Endothelial cell of umbilical vein (primary cell): ENCODE data around the gene DNAJC6. TPM values are rescaled to one million over a fixed set of nuclear protein-coding genes. Genes with fewer than 3 reads are reported as not detected.

Experiments
- BruUV-seq: library from RNA; stranded (reverse); fragments of 400-500 nt; replicated peaks from 2 replicates; lab custom pipeline; 2021; lab: Mats Ljungman, UMichigan
- CTCF ChIA-PET: fragments of 300-600, 350-600 bp; sonication (Branson Sonifier 250); formaldehyde crosslinking; loops from one replicate; lab custom pipeline; 2021; ENCODE audit warnings: antibody characterized with exemption, inconsistent platforms; lab: Charles Lee
- POLR2A ChIA-PET: fragments of 300-600, 350-600 bp; sonication (Branson Sonifier 250); formaldehyde crosslinking; loops from one replicate; lab custom pipeline; 2021; ENCODE audit warnings: antibody characterized with exemption, inconsistent platforms; lab: Charles Lee
- DNase-seq: peaks from one replicate; pipeline ENCODE4 v3.0.0-alpha.2; 2011; ENCODE audit warnings: low read depth, low spot score
- FAIRE-seq: peaks from 2 replicates; lab custom pipeline; 2011; peaks lifted over from hg19 to GRCh38; lab: Jason Lieb, UNC
- H2AFZ ChIP-seq: 2 replicates; pipeline ENCODE4 v1.6.0; 2012; ENCODE audit warnings: low read depth, low read length, control low read depth, inconsistent platforms
- H3K27ac ChIP-seq: 2 replicates; pipeline ENCODE4 v1.5.1; 2011; ENCODE audit warnings: low read depth, mild to moderate bottlenecking, control low read depth, low read length, moderate library complexity; ENCODE audit not compliant: insufficient read depth
- H3K27me3 ChIP-seq, 2 experiments: 2 replicates each; pipeline versions ENCODE4 v1.6.0 to v1.6.1; 2011; ENCODE audit warnings: low read length in 2 of 2, mixed read lengths in 1 of 2; ENCODE audit not compliant: control insufficient read depth in 2 of 2, insufficient read depth in 2 of 2
- H3K36me3 ChIP-seq, 2 experiments: 2 replicates in 1 of 2; 3 replicates in 1 of 2; pipeline ENCODE4 v1.5.1; 2011; ENCODE audit warnings: low read length in 2 of 2, mild to moderate bottlenecking in 1 of 2, moderate library complexity in 1 of 2; ENCODE audit not compliant: control insufficient read depth in 2 of 2, insufficient read depth in 2 of 2; ENCODE audit errors: extremely low read depth in 1 of 2
- H3K4me1 ChIP-seq: 3 replicates; pipeline ENCODE4 v1.5.1; 2011; ENCODE audit warnings: mild to moderate bottlenecking, low read length; ENCODE audit not compliant: control insufficient read depth, insufficient read depth; ENCODE audit errors: extremely low read depth
- H3K4me2 ChIP-seq: 2 replicates; pipeline ENCODE4 v1.6.1; 2011; ENCODE audit warnings: low read length, control low read depth, mixed read lengths; ENCODE audit not compliant: insufficient read depth
- H3K4me3 ChIP-seq, 3 experiments: fragments of 200-600 bp in 1 of 3; sonication (generic), shearing (Covaris generic) in 1 of 3; replicated peaks in 1 of 3; 2 replicates each; pipeline ENCODE4 v1.5.1; 2011 to 2016; ENCODE audit warnings: control low read depth in 3 of 3, low read length in 3 of 3, mild to moderate bottlenecking in 2 of 3, inconsistent platforms in 1 of 3, low read depth in 1 of 3, moderate library complexity in 1 of 3; ENCODE audit not compliant: insufficient read depth in 1 of 3
- H3K79me2 ChIP-seq: 2 replicates; pipeline ENCODE4 v1.6.0; 2012; ENCODE audit warnings: low read length, inconsistent platforms; ENCODE audit not compliant: control insufficient read depth, insufficient read depth
- H3K9ac ChIP-seq: replicated peaks from 2 replicates; pipeline ENCODE3; 2011; ENCODE audit warnings: low read length, control low read depth; ENCODE audit not compliant: insufficient read depth; ENCODE audit errors: extremely low read depth
- H3K9me1 ChIP-seq: replicated peaks from 3 replicates; pipeline ENCODE4 v1.6.0; 2011; ENCODE audit warnings: mild to moderate bottlenecking, low read length; ENCODE audit not compliant: control insufficient read depth, insufficient read depth; ENCODE audit errors: extremely low read depth
- H3K9me3 ChIP-seq: replicated peaks from 2 replicates; pipeline ENCODE4 v1.5.1; 2012; ENCODE audit warnings: low read length, inconsistent platforms; ENCODE audit not compliant: control insufficient read depth, insufficient read depth
- H4K20me1 ChIP-seq: replicated peaks from 2 replicates; pipeline ENCODE3; 2011; ENCODE audit warnings: mild to moderate bottlenecking, low read length; ENCODE audit not compliant: control insufficient read depth, insufficient read depth; ENCODE audit errors: extremely low read depth
- EZH2 ChIP-seq: IDR thresholded peaks from 2 replicates; pipeline ENCODE4 v1.6.1; 2012; ENCODE audit warnings: borderline replicate concordance, low read depth, mild to moderate bottlenecking, moderate library complexity, low read length, inconsistent platforms; ENCODE audit not compliant: severe bottlenecking
- FOS ChIP-seq: IDR thresholded peaks from 2 replicates; pipeline ENCODE4 v1.6.1; 2011; ENCODE audit warnings: mild to moderate bottlenecking, low read length, moderate library complexity, borderline replicate concordance; ENCODE audit not compliant: insufficient read depth
- GATA2 ChIP-seq: IDR thresholded peaks from 2 replicates; pipeline ENCODE4 v1.7.0; 2011; ENCODE audit warnings: low read depth, mild to moderate bottlenecking, moderate library complexity, mixed read lengths, low read length; ENCODE audit not compliant: insufficient read length, insufficient read depth
- JUN ChIP-seq: IDR thresholded peaks from 2 replicates; pipeline ENCODE4 v1.6.1; 2011; ENCODE audit warnings: borderline replicate concordance, low read depth; ENCODE audit not compliant: insufficient read length, insufficient read depth
- MYC ChIP-seq: IDR thresholded peaks from one replicate; pipeline ENCODE4 v1.6.1; 2011; ENCODE audit warnings: mild to moderate bottlenecking, low read depth, low read length
- POLR2A ChIP-seq: IDR thresholded peaks from 2 replicates; pipeline ENCODE4 v1.6.1; 2012; ENCODE audit warnings: low read depth, mild to moderate bottlenecking, control low read depth, low read length
- POLR2AphosphoS5 ChIP-seq: IDR thresholded peaks from 2 replicates; pipeline ENCODE4 v1.6.1; 2012; ENCODE audit warnings: low read depth, mild to moderate bottlenecking, control low read depth, low read length, moderate library complexity; ENCODE audit not compliant: insufficient read depth
- dilution Hi-C: fragments of 300-500 bp; cut with MboI; formaldehyde crosslinking; loops from one replicate; pipeline ENCODE4 v1.15.0; 2019; ENCODE audit warnings: low sequenced_read_pairs; ENCODE audit not compliant: extremely low pct_ligation_motif_present
- intact Hi-C: fragments of 100-400 bp; cut with micrococcal nuclease; formaldehyde crosslinking; loops from one replicate; pipeline ENCODE4 v1.10.0; 2022
- polyA plus RNA-seq, 4 experiments: library from polyadenylated mRNA; depleted of rRNA in 3 of 4; stranded (reverse) in 3 of 4; unstranded in 1 of 4; fragments of >200 nt; gene quantifications; 2 replicates each; pipeline versions ENCODE4 v1.2.1 to v1.2.3, GENCODE V29; 2011 to 2012; ENCODE audit warnings: missing spikeins in 1 of 4
- total RNA-seq: library from RNA; stranded (reverse); gene quantifications from 2 replicates; pipeline ENCODE4 v1.2.3, GENCODE V29; 2021
- TF ChIP-seq, protein P1 (sequence below), 2 donors: IDR thresholded peaks; 1 replicate in 1 of 2; 2 replicates in 1 of 2; pipeline ENCODE4 v1.5.1; 2011; ENCODE audit warnings: low read length in 2 of 2, mild to moderate bottlenecking in 2 of 2, moderate library complexity in 2 of 2, control low read depth in 1 of 2, inconsistent platforms in 1 of 2, low read depth in 1 of 2; ENCODE audit not compliant: insufficient read depth in 1 of 2; ENCODE audit errors: extremely low read depth in 1 of 2
- TF ChIP-seq, protein P2 (sequence below): IDR thresholded peaks from 2 replicates; pipeline ENCODE4 v1.6.1; 2011; ENCODE audit not compliant: insufficient read depth, insufficient read length

DNAJC6 gene
- total and polyA plus RNA-seq, 2 donors (not counting 3 experiments of a cell fraction or from before 2014, with no cell fraction given) = 2.3 to 4.9 TPM

DNA sequence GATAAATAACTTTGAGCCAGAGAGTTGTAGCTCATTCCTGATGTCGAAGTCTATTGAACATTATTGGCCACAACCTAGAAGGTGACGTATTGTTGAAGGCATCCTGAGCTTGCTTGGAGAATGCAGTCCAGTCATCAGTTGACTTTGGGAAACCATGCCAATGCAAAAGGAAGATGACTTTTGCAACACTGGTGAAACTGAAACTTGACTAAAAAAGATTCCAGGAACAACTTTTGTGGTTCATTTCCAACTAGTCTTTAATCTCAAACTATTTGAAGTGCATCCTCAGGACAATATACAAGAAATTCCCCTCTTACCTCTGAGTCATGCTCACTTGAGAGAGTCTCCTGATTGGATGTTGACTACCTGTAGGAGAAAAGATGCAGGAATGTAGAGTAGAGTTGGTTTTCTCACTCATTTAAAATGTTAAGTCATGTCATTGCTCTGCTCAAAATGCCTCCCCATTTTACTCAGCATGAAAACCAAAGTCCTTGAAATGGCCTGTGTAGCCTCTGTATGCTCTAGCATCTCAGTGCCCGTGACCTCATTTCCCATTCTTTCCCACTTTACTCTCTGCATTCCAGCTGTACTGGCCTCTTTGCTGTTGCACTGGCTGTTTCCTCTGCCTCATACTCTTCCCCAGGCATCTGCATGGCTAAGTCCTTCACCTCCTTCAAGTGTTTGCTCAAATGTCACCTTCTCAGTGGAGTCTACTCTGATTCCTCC lies 86.7 kb downstream of the DNAJC6 start:
- TF ChIP-seq, protein P1, sequence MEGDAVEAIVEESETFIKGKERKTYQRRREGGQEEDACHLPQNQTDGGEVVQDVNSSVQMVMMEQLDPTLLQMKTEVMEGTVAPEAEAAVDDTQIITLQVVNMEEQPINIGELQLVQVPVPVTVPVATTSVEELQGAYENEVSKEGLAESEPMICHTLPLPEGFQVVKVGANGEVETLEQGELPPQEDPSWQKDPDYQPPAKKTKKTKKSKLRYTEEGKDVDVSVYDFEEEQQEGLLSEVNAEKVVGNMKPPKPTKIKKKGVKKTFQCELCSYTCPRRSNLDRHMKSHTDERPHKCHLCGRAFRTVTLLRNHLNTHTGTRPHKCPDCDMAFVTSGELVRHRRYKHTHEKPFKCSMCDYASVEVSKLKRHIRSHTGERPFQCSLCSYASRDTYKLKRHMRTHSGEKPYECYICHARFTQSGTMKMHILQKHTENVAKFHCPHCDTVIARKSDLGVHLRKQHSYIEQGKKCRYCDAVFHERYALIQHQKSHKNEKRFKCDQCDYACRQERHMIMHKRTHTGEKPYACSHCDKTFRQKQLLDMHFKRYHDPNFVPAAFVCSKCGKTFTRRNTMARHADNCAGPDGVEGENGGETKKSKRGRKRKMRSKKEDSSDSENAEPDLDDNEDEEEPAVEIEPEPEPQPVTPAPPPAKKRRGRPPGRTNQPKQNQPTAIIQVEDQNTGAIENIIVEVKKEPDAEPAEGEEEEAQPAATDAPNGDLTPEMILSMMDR (IDR thresholded peaks at IDR 0.05; ENCODE audit: extremely low read depth in 1 of 2, insufficient read depth in 1 of 2, low read depth in 1 of 2, low read length in 2 of 2) = no peak
- TF ChIP-seq POLR2AphosphoS5 = no peak
- no peak for TF ChIP-seq FOS
- no peak for TF ChIP-seq MYC
- DNase-seq (no peak), FAIRE-seq (no peak)
- no peaks in the 10 kb centered on the region for H3K36me3 ChIP-seq
- H3K4me1 ChIP-seq = peaks cover 12% of the 10 kb centered on the region
- no peaks in the 10 kb centered on the region for H3K79me2 ChIP-seq
- no peak overlapping the region for H2AFZ ChIP-seq
- no peaks in the 10 kb centered on the region for H4K20me1 ChIP-seq
- H3K27ac ChIP-seq = no peak overlapping the region
- H3K9ac ChIP-seq = no peak overlapping the region
- intact Hi-C loops (no loop called here), dilution Hi-C loops (no loop called here)
- POLR2A ChIA-PET = no interaction called here
- H3K9me1 ChIP-seq = no peaks in the 10 kb centered on the region
- no peak overlapping the region for H3K4me3 ChIP-seq
- H3K4me2 ChIP-seq = no peak overlapping the region
- no TSS peak for BruUV-seq
- CTCF ChIA-PET = no interaction called here
- no peaks in the 10 kb centered on the region for H3K27me3 ChIP-seq
- H3K9me3 ChIP-seq = no peaks in the 10 kb centered on the region

DNA sequence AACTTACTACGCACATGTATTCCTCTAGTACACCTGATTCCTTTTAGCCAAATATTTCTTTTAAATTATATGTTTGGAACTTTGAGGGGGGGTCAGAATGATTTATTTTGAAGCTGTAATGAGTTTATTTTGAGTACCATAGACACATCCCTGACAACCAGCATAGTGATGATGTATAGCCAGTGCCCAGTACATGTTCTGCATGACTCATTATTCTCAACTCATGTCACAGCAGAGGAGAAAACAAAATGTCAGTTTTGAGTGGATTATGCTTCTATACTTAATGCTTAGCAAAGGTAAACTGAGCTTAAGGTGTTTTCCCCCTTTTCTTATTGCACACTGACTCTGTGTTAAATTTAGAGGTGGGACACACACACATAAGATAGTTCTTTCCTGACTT lies 88.7 kb downstream of the DNAJC6 start:
- dilution Hi-C loops = no loop called here
- no TSS peak for BruUV-seq

More for the DNA sequence above, 88.7 kb downstream of the DNAJC6 start:
- Histone ChIP-seq H3K9me3 (no peaks in the 10 kb centered on the region), H3K9ac (no peak overlapping the region), H3K9me1 (no peaks in the 10 kb centered on the region), H3K4me2 (no peak overlapping the region), H3K4me1 (peaks cover 8% of the 10 kb centered on the region), H2AFZ (no peak overlapping the region), H3K27me3 (no peaks in the 10 kb centered on the region), H3K79me2 (no peaks in the 10 kb centered on the region), H3K4me3 (no peak overlapping the region), H3K27ac (no peak overlapping the region), H3K36me3 (peaks cover 0 to 2% of the 10 kb centered on the region in 2 experiments), H4K20me1 (no peaks in the 10 kb centered on the region)
- ChIA-PET POLR2A (no interaction called here), CTCF (interaction anchor here (1.2 kb wide), 1 partner anchor 289 kb away, joined by 4 read pairs; no protein-coding TSS in a partner anchor)
- intact Hi-C loops = no loop called here
- DNase-seq (no peak), FAIRE-seq (no peak)
- TF ChIP-seq EZH2 (no peak), POLR2AphosphoS5 (no peak), GATA2 (no peak), JUN (no peak), POLR2A (no peak), FOS (no peak), MYC (no peak)
- TF ChIP-seq, protein P1 (IDR thresholded peaks at IDR 0.05; ENCODE audit: extremely low read depth in 1 of 2, insufficient read depth in 1 of 2, low read depth in 1 of 2, low read length in 2 of 2) = no peak
- TF ChIP-seq, protein P2, sequence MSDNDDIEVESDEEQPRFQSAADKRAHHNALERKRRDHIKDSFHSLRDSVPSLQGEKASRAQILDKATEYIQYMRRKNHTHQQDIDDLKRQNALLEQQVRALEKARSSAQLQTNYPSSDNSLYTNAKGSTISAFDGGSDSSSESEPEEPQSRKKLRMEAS = no peak
